COLO668 (cell line): ENCODE data around the gene PSMB2.
"Not testable (repeated sequence)": the region's sequence is repeated elsewhere in the genome, so short reads cannot be mapped to it uniquely, and the experiment has no call there.

Experiments used
- DNase-seq: peaks from one replicate; lab custom pipeline; 2025; ENCODE audit not compliant: unreplicated experiment; lab: John Stamatoyannopoulos, UW

The PSMB2 gene

DNA sequence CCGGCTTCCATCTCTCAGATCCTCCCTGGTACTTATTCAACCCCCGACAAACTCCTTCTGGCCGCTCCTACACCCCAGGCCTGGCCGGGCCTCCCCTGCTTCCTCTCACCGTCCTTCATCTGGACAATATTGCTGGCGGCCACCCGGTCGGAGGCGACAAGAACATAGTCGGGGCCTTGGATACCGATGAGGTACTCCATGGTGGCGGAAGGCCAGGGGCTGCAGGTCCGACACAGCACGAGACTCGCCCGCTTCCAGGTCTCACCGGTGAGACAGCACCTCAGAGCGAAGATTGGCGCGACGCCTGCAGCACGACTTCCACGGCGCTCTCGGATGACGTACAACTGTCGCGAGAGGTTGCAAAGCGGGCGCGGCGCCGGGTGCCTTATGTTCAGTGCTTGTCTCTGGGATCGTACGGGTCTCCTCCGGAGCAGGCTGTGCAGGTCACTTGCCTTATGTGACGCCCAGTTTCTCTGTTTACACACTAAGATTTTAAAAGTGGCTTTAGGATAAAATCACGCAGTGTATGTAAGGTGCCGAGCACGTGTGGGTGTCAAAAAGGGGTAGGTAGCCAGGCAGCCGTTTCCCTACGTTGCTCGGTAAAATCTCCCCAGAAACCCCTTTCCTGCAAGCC lies at the start of gene PSMB2:
Gene PSMB2, minus strand, starts transcription at position 294 of the 634 bp plus-strand sequence. Its CDS starts 94 bp downstream, at position 200.
- DNase-seq: peak; percentile 100

GRCh38 chr1:35691080-35691479 lies 49.8 kb upstream of the PSMB2 start:
- no peak for DNase-seq

DNA sequence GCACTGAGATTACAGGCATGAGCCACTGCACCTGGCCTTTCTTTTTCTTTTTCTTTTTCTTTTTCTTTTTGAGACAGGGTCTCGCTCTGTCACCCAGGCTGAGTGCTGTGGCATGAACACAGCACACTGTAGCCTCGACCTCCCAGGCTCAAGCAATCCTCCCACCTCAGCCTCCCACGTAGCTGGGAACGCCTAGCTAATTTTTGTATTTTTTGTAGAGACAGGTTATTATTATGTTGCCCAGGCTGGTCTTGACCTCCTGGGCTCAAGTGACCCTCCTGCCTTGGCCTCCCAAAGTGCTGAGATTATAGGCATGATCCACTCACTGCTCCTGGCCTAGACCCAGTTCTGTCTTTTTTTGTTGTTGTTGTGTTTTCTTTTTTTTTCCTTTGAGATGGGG lies 48.8 kb upstream of the PSMB2 start:
- not testable (repeated sequence) for DNase-seq

GRCh38 chr1:35688161-35688560 lies 46.8 kb upstream of the PSMB2 start:
- DNase-seq: no peak

- DNase-seq: no peak
These were observed 41.7 kb upstream of the PSMB2 start for GRCh38 chr1:35683012-35683411.

DNA sequence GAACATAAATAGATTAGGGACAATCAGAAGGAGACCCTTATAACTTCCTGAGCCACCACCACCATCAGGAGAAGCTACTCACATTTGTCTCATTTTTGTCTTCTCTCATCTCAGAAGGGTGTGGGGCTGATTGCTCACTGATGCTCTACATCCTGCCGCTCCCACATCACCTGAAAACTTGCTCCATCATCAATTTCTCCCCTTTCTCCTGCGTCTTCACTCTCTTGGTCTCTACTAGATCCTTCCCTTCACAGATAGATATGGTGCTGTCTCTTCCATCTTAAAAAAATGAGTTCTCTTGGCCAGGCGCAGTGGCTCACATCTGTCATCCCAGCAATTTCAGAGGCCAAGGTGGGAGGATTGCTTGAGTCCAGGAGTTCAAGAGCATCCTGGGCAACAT lies 38.9 kb upstream of the PSMB2 start:
- DNase-seq: no peak

DNA sequence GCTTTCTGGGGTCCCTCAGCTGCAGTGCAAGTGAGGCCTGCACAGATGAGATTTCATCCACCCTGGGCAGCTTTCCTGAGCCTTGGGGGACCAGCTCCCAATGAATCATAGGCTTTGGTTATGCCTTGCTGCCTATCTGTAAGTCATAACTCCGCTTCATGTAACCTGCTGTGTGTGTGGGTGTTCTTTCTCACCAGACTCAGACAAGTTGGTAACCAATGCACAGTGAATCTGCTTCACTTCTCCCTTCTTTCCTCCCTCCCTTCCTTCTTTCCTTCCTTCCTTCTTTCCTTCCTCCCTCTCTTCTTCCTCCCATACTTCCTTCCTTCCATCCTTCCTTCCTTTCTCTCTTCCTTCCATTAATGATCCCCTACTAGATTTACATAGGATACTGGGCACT lies 34.4 kb upstream of the PSMB2 start:
- DNase-seq: no peak

DNA sequence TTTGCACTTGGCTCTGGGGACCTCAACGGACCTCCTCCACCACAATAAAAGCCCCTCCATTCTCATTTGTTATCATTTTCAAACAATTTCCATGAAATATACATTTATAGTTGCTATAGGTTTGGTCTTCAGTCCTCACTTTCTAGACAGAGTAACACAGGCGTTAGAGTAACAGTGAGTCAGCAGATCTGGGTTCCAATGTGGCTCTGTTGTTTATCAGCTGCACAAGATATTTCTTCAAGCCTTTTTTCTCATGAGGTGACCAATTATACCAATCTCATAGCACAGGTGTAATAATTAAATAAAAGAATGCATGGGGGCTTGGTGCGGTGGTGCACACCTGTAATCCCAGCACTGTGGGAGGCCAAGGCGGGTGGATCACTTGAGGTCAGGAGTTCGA lies 32.8 kb upstream of the PSMB2 start:
- DNase-seq: no peak

- DNase-seq: no peak
These were observed 30.8 kb upstream of the PSMB2 start for GRCh38 chr1:35672116-35672515.

GRCh38 chr1:35668506-35668905 lies 27.2 kb upstream of the PSMB2 start:
- no peak for DNase-seq

DNA sequence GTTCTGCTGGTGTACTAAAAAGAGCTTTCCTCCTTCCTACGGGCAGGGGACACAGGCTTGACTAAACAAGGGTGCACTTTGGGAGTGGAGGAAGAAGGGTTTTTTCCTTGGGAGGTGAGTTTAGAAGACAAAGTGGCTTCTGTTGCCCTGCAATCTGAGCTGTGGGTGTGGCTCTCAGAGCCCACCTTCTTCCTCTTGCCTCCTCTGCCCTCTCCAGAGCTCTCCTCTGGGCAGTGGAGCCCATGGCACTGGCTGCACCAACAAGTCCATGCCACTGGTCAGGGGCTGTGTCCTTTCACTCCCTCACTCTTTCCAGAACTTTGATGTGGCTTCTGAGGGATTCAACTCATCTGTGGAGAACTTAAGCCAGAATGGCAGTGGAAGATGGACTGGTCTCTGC lies 25.6 kb upstream of the PSMB2 start:
- no peak for DNase-seq

GRCh38 chr1:35666216-35666615 lies 24.9 kb upstream of the PSMB2 start:
- no peak for DNase-seq

DNA sequence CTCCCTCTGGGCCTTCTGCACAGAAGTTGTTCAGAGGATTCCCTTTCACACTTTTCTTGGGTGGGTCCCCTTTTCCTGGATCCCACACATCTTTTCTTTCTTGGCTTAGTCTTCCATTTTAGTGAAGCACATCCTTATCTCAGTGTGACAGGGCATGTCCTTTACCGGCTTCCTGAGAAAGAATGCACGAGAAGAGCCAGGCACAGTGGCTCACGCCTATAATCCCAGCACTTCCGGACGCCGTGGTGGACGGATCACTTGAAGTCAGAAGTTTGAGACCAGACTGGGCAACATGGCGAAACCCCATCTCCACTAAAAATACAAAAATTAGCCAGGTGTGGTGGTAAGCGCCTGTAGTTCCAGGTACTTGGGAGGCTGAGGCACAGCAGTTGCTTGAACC lies 22.1 kb upstream of the PSMB2 start:
- DNase-seq: no peak

- no peak for DNase-seq
These were observed 20.1 kb upstream of the PSMB2 start for GRCh38 chr1:35661474-35661795.

DNA sequence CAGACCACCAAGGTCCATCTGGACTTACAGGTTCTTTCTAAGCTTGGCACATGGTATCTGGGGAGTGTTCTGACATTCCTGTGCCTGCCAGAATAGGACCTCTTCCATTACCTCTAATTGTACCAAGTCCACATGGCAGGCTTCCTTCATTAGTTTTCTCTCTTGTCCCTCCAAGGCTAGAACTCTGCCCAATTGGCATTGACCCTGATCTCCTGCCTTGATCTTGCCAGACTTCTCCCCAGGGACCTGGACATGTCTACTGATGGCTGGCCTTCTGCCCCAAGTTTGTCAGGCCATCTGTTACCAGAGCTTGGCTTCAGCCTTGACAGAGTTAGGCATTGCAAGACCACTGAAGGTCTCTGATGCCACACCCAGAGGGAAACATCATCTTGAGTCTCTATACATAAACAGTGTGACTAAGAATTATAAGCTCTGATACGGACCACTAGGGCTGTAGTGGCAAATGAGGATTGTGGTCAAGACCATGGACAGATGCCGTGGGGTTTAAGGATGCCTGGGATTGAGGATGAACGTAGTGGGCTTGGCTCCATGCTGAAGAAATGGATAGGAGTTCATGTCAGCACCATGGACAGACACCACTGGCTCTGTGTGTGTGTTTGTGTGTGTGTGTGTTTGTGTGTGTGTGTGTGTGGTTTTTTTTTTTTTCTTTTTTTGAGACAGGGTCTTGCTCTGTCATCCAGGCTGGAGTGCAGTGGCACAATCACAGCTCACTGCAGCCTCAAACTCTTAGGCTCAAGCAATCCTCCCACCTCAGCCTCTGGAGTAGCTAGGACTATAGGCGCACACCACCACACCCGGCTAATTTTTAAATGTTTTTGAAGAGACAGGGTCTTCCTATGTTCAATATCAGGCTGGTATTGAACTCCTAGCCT lies 19.5 kb upstream of the PSMB2 start:
- no peak for DNase-seq

GRCh38 chr1:35659589-35659988 lies 18.3 kb upstream of the PSMB2 start:
- DNase-seq: no peak

DNA sequence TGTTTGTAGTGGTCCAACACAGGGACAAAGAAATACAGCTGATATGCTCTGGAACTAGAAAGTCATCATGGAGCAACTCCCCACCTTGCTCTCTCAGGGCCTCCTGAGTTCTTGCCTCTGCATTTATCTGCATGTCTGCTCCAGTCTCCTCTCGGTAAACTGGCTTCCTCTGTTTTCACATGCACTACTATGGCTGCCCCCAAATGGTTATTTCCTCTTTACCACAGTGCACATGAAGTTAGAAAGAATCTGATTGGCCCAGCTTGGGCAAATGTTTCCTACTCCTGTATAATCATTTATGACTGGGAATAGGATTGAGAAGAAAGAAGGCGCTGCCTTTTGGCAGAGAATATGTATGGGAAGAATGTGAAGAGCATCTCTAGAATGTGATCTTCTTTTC lies 16.5 kb upstream of the PSMB2 start:
- no peak for DNase-seq

GRCh38 chr1:35656863-35657232 lies 15.5 kb upstream of the PSMB2 start:
- no peak for DNase-seq

GRCh38 chr1:35656148-35656862 lies 15.0 kb upstream of the PSMB2 start:
- DNase-seq: no peak

DNA sequence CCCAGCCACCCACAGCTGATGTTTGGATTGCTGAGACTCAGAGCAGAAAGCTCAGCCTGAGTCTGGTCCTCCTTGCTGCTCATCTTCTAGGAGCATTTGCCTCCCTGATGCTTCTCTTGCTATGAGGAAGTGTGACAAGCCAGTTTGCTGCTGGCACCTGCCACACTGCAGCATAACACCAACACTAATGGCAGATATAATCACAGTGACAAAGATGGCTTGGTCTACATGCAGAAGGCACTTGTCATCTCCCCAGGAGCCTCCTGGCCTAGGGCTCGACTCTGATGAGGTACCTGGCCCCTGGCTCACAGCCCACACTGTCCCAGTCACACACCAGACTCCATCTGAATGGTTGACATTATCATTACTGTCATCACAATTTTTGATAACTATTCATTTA lies 13.9 kb upstream of the PSMB2 start:
- no peak for DNase-seq

- no peak for DNase-seq
These were observed 9.1 kb upstream of the PSMB2 start for GRCh38 chr1:35650416-35650815.

DNA sequence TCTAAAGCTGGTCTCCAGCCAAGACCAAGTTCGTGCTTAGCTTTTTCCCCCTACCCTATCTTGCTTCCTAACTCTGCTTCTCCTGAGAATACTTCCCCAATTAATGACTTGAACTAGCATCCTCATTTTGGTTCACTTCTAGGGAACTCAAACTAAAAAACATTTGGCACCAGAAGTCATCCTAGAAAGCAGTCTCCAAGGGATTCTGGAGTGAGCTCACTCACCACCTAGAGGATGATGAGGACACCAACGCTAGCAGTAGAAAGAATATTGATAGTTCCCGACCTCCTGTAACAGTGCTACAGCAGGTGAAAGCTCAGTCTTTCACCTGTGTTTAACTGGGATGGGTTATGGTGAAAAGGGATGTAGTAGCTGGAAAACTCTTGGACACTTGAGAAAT lies 4.7 kb upstream of the PSMB2 start:
- no peak for DNase-seq
